Stimulated activated CD8-positive, alpha-beta memory T cell treated with anti-CD3 and anti-CD28 coated beads, Interleukin-4, amount 100 ng/mL, for 1 hour (primary cell): ENCODE results near the gene EIF4ENIF1.
A peak's percentile ranks its signal among the peaks of the same experiment; 100 is the strongest.
"Not testable (repeated sequence)": the region's sequence is repeated elsewhere in the genome, so short reads cannot be mapped to it uniquely, and the experiment has no call there.

Source experiments
- DNase-seq, 2 donors: peaks; one replicate each; pipeline ENCODE4 v3.0.0-alpha.2; 2020; ENCODE audit warnings: low read depth in 2 of 2, low spot score in 1 of 2

The EIF4ENIF1 gene

DNA sequence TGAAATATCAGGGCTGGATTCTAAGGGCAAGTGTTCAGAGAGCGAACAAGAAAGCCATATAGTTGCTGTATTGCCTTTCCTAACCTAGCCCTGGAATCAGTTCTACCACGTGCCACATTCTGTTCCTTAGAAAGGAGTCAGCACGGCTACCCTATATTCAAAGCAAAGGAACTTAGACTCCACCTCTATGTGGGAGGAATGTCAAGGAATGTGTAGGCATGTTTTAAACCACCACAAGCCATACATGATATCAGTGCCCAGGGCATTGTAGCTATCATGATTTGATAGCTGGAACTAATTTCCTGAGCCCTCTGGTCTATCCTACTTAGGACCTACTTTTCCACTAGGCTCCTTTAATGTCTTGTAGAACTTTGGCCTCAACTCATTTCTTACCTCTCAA is 2.5 kb upstream of the EIF4ENIF1 start:
- no peak for DNase-seq

- no peak for DNase-seq
Measured at GRCh38 chr22:31491218-31491962, 1.7 kb upstream of the EIF4ENIF1 start.

- peak in 1 of 2 donors; percentile 23 for DNase-seq
Measured at GRCh38 chr22:31490496-31490925, 869 bp upstream of the EIF4ENIF1 start.

DNA sequence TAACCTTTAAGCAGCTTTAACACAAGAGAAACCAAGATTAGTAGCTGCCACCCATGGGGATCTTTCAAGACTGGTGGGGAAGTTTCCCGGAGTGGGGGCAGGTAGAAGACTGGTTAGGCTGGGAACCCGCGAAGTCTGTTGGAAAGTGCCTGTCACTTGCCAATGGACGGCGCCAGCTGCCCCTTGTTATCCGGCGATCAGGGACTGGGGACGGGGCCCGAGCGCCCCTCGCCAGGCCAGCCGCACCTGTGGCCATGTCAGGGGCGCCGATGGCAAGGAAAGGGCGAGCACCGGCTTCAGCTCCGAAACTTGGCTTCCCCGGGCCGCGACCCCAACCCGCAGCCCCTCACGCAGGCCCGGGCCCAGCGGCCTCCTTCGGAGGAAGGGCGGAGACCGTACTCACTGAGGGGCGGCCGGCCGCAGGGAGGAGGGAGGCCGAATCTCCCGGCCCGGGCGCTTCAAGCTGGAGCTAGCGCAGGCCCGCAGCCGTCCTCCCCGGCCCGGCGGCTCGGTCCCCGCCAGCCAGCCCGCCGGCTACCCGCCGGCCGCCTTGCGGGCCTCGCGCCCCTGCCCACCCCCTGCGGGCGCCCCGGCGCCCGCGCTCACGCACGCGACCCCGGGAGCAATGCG is 539 bp downstream of the EIF4ENIF1 start:
- DNase-seq, result no peak

DNA sequence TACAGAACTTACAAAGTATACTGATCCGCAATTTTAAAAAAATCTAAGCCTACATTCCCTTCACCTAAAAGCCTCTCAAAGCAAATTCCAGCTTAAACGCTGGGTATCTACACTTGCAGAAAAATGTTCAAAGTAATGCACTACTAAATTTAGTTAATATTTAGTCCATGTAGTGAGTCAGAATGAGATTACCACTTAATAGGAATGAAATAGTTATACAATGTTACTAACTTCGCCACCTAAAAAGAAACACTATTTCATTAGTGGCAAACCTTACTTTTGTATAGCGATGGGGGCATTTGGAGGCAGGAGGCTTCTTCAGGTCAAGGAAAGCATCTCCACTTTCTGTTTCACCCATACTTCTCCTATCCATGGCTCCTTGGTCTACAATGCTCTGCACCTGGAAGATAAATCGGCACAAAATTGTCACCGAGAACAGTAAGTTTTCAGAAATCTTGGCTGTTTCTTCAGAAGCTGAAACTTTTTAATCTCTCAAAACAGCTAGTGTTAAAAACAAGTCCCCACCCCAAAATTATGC is 1.2 kb downstream of the EIF4ENIF1 start:
- no peak for DNase-seq

DNA sequence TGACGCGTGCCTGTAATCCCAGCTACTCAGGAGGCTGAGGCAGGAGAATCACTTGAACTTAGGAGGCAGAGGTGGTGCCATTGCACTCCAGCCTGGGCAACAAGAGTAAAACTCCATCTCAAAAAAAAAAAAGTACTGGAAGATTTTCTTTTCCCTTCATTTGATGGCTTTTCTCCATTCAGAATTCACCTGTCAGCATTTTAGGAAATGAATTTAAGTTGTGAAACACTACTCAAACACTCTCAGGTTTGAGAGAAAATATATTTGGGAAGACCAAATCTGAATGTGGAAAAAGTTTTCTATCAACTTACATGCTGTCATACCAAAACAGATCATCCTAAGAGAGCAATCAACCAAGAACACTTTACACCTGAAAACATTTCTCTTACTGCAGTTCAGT is 2.7 kb downstream of the EIF4ENIF1 start:
- no peak for DNase-seq

- not testable (repeated sequence) for DNase-seq
Measured at GRCh38 chr22:31486369-31486768, 3.3 kb downstream of the EIF4ENIF1 start.

DNA sequence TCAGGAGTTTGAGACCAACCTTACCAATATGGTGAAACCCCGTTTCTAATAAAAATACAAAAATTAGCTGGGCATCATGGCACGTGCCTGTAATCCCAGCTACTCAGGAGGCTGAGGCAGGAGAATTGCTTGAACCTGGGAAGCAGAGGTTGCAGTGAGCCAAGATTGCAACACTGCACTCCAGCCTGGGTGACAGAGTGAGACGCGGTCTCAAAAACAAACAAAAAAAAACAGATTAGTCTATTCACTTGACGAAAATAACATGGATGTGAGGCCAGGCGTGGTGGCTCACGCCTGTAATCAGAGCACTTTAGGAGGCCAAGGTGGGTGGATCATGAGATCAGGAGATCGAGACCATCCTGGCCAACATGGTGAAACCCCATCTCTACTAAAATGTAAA is 7.2 kb downstream of the EIF4ENIF1 start:
- DNase-seq, result not testable (repeated sequence)

DNA sequence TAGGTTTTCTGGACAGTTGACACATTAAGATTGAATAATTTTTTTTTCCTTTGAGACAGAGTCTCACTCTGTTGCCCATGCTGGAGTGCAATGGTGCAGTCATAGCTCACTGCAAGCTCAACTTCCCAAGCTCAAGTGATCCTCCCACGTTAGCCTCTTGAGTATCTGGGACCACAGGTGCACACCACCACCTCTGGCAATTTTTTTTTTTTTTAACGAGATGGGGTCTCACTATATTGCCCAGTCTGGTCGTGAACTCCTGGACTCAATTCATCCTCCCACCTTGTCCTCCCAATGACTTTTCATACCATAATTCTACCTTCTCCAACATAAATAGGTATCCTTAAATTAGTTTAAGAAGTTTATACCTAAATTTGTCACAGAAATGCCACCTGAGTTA is 8.5 kb downstream of the EIF4ENIF1 start:
- no peak for DNase-seq

GRCh38 chr22:31477329-31477728 is 12.3 kb downstream of the EIF4ENIF1 start:
- no peak for DNase-seq

GRCh38 chr22:31475800-31476199 is 13.8 kb downstream of the EIF4ENIF1 start:
- no peak for DNase-seq

GRCh38 chr22:31474743-31475142 is 14.9 kb downstream of the EIF4ENIF1 start:
- DNase-seq, result no peak

GRCh38 chr22:31465307-31465706 is 24.3 kb downstream of the EIF4ENIF1 start:
- DNase-seq, result no peak

DNA sequence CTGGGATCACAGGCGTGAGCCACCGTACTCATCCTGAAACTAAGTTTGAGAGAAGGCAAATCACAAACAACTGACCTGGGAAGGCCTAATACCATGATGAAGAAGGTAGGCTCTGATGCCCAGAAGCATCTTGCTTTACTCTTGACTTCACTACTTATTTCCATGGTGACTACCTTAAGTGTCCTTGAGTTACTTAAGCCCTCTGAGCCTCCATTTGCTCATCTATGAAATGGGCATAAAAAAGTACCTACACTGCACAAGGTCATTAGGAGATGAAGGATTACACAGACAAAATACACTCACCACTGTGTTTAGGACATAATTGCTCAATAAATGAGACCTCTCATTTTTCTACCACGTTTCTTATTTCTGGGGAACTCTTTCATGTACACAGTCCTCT is 27.9 kb downstream of the EIF4ENIF1 start:
- no peak for DNase-seq

DNA sequence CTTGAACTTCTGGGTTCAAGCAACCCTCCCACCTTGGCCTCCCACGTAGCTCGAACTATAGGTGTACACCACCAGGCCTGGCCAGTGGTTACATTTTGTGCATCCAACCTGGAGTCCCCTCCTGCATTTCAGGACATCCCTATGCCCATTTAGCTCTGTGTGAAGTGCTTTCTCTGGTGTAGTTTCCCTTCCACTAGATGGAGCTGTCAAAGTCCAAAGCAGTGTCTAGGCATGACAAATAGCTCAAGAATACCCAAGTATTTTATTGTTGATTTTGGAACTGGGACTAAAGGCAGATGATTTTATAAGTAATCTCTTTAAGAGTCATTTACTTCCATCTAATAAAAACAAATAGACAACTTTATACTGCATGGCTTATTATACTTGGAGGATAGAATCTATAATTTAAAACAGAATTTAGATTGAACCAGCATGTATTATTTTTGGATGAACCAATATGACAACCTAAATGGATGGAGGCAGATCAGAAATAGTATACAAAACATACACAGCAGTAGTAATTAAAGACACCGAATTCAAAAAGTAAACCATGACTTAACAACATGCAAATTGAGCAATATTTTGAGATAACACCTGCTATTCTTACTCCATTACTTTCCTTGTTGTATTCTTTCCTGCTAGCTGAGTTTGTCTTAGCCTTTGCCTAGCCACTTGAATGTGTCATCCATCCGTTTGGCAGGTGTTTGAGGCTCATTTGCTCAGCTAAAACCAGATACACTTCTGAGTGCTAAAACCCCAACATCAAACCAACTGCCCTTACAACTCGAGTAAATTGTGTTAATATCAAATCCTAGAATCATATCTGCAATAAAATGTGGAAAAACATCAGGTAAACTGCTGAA is 37.7 kb downstream of the EIF4ENIF1 start:
- DNase-seq, result no peak

DNA sequence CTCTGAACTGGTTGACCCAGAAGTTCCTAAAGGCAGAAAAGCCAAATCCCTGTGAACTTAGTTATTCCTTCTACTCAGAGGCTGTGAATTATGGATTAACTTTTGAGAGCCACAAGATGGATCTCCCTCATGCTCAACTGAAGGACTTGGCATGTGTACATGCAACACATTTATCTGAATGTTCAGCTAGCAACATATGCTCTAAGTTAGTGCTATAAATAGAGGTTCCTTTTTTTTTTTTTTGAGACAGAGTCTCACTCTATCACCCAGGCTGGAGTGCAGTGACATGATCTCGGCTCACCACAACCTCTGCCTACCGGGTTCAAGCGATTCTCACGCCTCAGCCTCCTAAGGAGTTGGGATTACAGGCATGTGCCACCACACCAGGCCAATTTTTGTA is 40.1 kb downstream of the EIF4ENIF1 start:
- DNase-seq, result no peak

GRCh38 chr22:31448382-31448781 is 41.3 kb downstream of the EIF4ENIF1 start:
- no peak for DNase-seq

GRCh38 chr22:31447337-31447736 is 42.3 kb downstream of the EIF4ENIF1 start:
- no peak for DNase-seq

GRCh38 chr22:31446767-31447166 is 42.9 kb downstream of the EIF4ENIF1 start:
- no peak for DNase-seq

GRCh38 chr22:31446208-31446607 is 43.4 kb downstream of the EIF4ENIF1 start:
- no peak for DNase-seq

DNA sequence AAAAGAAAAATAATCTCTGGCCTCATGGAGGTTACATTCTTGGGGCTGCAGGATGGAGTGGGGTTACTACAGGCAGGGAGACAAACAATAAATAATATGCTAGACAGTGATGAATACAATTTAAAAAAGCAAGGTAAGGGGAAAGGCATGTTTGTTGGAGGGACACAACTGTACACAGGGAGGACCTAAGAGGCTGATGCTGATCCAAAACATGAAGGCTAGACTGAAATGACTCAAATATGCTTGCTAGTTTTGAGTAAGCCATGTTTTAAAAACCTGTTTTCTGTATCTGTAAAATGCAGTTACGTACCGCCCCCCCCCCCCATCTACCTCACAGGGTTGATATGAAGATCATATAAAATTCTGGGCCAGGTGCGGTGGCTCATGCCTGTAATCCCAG is 44.0 kb downstream of the EIF4ENIF1 start:
- DNase-seq, result no peak

GRCh38 chr22:31443516-31443915 is 46.1 kb downstream of the EIF4ENIF1 start:
- DNase-seq, result no peak
